ENCODE results near the gene FMO5.

Gene FMO5

DNA sequence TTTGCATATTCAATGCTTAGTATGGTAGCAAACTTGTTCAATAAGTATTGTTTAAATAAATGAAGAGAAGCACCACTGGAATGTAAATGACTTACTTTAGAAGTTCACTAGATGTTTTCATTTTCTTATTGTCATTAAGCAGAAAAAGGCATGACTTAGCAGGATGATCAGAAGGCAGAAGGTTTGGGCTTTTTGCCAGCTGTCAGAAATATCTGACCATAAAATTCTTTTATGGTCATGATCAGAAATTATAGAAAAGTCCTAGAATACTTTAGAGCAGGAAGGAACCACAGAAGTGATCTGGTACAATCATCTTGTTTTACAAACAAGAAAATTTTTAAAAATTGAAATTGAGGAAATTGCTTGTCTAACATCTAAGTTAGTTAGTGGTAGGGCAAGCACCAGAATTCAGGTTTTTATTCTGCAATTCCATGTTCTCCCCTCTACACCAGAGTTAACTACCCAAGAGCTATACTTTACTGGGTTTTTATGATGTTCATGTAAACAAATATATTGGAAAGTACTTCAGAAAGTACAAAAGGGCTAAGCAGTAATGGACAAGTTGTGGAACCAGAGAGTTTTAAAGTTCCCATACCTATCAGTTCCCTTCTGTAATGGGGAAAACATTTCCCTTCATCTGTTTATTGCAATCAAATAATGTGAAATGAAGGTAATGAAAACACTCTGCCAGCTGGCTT is 10.1 kb downstream of the FMO5 start:
- no peaks in the 10 kb centered on the region for H3K27me3 ChIP-seq (replicated peaks; ENCODE audit: control insufficient read depth, insufficient read depth, low read length)
- no peak for DNase-seq (ENCODE audit: extremely low read depth, insufficient read length)
- TF ChIP-seq, protein P1, sequence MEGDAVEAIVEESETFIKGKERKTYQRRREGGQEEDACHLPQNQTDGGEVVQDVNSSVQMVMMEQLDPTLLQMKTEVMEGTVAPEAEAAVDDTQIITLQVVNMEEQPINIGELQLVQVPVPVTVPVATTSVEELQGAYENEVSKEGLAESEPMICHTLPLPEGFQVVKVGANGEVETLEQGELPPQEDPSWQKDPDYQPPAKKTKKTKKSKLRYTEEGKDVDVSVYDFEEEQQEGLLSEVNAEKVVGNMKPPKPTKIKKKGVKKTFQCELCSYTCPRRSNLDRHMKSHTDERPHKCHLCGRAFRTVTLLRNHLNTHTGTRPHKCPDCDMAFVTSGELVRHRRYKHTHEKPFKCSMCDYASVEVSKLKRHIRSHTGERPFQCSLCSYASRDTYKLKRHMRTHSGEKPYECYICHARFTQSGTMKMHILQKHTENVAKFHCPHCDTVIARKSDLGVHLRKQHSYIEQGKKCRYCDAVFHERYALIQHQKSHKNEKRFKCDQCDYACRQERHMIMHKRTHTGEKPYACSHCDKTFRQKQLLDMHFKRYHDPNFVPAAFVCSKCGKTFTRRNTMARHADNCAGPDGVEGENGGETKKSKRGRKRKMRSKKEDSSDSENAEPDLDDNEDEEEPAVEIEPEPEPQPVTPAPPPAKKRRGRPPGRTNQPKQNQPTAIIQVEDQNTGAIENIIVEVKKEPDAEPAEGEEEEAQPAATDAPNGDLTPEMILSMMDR (IDR thresholded peaks at IDR 0.05; ENCODE audit: insufficient read depth, low read length, poor library complexity, severe bottlenecking) = no peak
- H3K4me3 ChIP-seq (replicated peaks; ENCODE audit: low read depth, low read length) = no peak overlapping the region
- H3K36me3 ChIP-seq (ENCODE audit: control insufficient read depth, insufficient read depth, low read length) = no peaks in the 10 kb centered on the region

DNA sequence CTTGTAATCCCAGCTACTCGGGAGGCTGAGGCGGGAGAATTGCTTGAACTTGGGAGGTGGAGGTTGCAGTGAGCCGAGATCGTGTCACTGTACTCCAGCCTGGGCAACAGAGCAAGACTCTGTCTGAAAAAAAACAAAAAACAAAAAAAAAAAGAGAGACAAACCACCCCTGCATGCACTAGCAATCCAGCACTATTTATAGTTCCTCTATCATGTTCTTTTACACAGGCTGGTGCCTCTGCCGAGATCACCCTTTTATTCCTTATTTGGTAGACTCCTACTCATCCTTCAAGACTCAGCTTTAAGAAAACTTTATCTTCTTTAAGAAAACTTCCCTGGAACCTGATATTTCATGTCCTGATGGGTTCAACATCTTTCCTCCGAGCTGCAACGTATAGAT is 10.8 kb downstream of the FMO5 start:
- TF ChIP-seq, protein P1 (IDR thresholded peaks at IDR 0.05; ENCODE audit: insufficient read depth, low read length, poor library complexity, severe bottlenecking) = no peak
- H3K36me3 ChIP-seq (ENCODE audit: control insufficient read depth, insufficient read depth, low read length) = no peaks in the 10 kb centered on the region
- no peaks in the 10 kb centered on the region for H3K27me3 ChIP-seq (replicated peaks; ENCODE audit: control insufficient read depth, insufficient read depth, low read length)
- DNase-seq (ENCODE audit: extremely low read depth, insufficient read length) = no peak
- no peak overlapping the region for H3K4me3 ChIP-seq (replicated peaks; ENCODE audit: low read depth, low read length)

- TF ChIP-seq, protein P1 (IDR thresholded peaks at IDR 0.05; ENCODE audit: insufficient read depth, low read length, poor library complexity, severe bottlenecking) = no peak
- no peaks in the 10 kb centered on the region for H3K36me3 ChIP-seq (ENCODE audit: control insufficient read depth, insufficient read depth, low read length)
- no peaks in the 10 kb centered on the region for H3K27me3 ChIP-seq (replicated peaks; ENCODE audit: control insufficient read depth, insufficient read depth, low read length)
- no peak for DNase-seq (ENCODE audit: extremely low read depth, insufficient read length)
- no peak overlapping the region for H3K4me3 ChIP-seq (replicated peaks; ENCODE audit: low read depth, low read length)
These were observed 11.9 kb downstream of the FMO5 start for GRCh38 chr1:147213271-147213670.

GRCh38 chr1:147211577-147211976 is 13.6 kb downstream of the FMO5 start:
- no peak for DNase-seq (ENCODE audit: extremely low read depth, insufficient read length)
- TF ChIP-seq, protein P1 (IDR thresholded peaks at IDR 0.05; ENCODE audit: insufficient read depth, low read length, poor library complexity, severe bottlenecking) = no peak
- no peaks in the 10 kb centered on the region for H3K36me3 ChIP-seq (ENCODE audit: control insufficient read depth, insufficient read depth, low read length)
- H3K4me3 ChIP-seq (replicated peaks; ENCODE audit: low read depth, low read length) = no peak overlapping the region
- no peaks in the 10 kb centered on the region for H3K27me3 ChIP-seq (replicated peaks; ENCODE audit: control insufficient read depth, insufficient read depth, low read length)

- H3K36me3 ChIP-seq (ENCODE audit: control insufficient read depth, insufficient read depth, low read length) = no peaks in the 10 kb centered on the region
- no peak overlapping the region for H3K4me3 ChIP-seq (replicated peaks; ENCODE audit: low read depth, low read length)
- no peaks in the 10 kb centered on the region for H3K27me3 ChIP-seq (replicated peaks; ENCODE audit: control insufficient read depth, insufficient read depth, low read length)
- TF ChIP-seq, protein P1 (IDR thresholded peaks at IDR 0.05; ENCODE audit: insufficient read depth, low read length, poor library complexity, severe bottlenecking) = no peak
- DNase-seq (ENCODE audit: extremely low read depth, insufficient read length) = no peak
These were observed 14.2 kb downstream of the FMO5 start for GRCh38 chr1:147210987-147211386.

All from GM06990 (cell line).